ENCODE results near the gene UBE3C.
"Not testable (repeated sequence)": the region's sequence is repeated elsewhere in the genome, so short reads cannot be mapped to it uniquely, and the experiment has no call there.

The UBE3C gene

GRCh38 chr7:157121184-157121715, 17.5 kb upstream of the UBE3C start:
- DNase-seq (ENCODE audit: insufficient read length, low spot score) (no peak), FAIRE-seq (no peak)
- no peak for TF ChIP-seq POLR2A (IDR thresholded peaks at IDR 0.05; ENCODE audit: low read depth, low read length)

- DNase-seq (ENCODE audit: insufficient read length, low spot score) (no peak), FAIRE-seq (no peak)
- TF ChIP-seq POLR2A (IDR thresholded peaks at IDR 0.05; ENCODE audit: low read depth, low read length) = no peak
These were observed 15.8 kb upstream of the UBE3C start for GRCh38 chr7:157122800-157123495.

- TF ChIP-seq POLR2A (IDR thresholded peaks at IDR 0.05; ENCODE audit: low read depth, low read length) = no peak
- no peak for FAIRE-seq
- DNase-seq (ENCODE audit: insufficient read length, low spot score) = no peak
These were observed 14.0 kb upstream of the UBE3C start for GRCh38 chr7:157124690-157125089.

- FAIRE-seq = no peak
- no peak for DNase-seq (ENCODE audit: insufficient read length, low spot score)
- TF ChIP-seq POLR2A (IDR thresholded peaks at IDR 0.05; ENCODE audit: low read depth, low read length) = no peak
These were observed 13.1 kb upstream of the UBE3C start for GRCh38 chr7:157125376-157126223.

GRCh38 chr7:157126921-157127320, 11.8 kb upstream of the UBE3C start:
- TF ChIP-seq POLR2A (IDR thresholded peaks at IDR 0.05; ENCODE audit: low read depth, low read length) = no peak
- DNase-seq (ENCODE audit: insufficient read length, low spot score) (no peak), FAIRE-seq (no peak)

- no peak for TF ChIP-seq POLR2A (IDR thresholded peaks at IDR 0.05; ENCODE audit: low read depth, low read length)
- DNase-seq (ENCODE audit: insufficient read length, low spot score) (no peak), FAIRE-seq (no peak)
These were observed 9.5 kb upstream of the UBE3C start for GRCh38 chr7:157129200-157129599.

GRCh38 chr7:157129907-157130460, 8.7 kb upstream of the UBE3C start:
- no peak for FAIRE-seq
- DNase-seq (ENCODE audit: insufficient read length, low spot score) = no peak
- TF ChIP-seq POLR2A (IDR thresholded peaks at IDR 0.05; ENCODE audit: low read depth, low read length) = no peak

- FAIRE-seq; DNase-seq (ENCODE audit: insufficient read length, low spot score): not testable (repeated sequence)
These were observed 7.9 kb upstream of the UBE3C start for GRCh38 chr7:157130849-157131248.

- FAIRE-seq (no peak), DNase-seq (ENCODE audit: insufficient read length, low spot score) (no peak)
- no peak for TF ChIP-seq POLR2A (IDR thresholded peaks at IDR 0.05; ENCODE audit: low read depth, low read length)
These were observed 5.9 kb upstream of the UBE3C start for GRCh38 chr7:157132796-157133195.

- FAIRE-seq (no peak), DNase-seq (ENCODE audit: insufficient read length, low spot score) (no peak)
- TF ChIP-seq POLR2A (IDR thresholded peaks at IDR 0.05; ENCODE audit: low read depth, low read length) = no peak
These were observed 5.4 kb upstream of the UBE3C start for GRCh38 chr7:157133304-157133703.

GRCh38 chr7:157136372-157136771, 2.4 kb upstream of the UBE3C start:
- TF ChIP-seq POLR2A (IDR thresholded peaks at IDR 0.05; ENCODE audit: low read depth, low read length) = no peak
- FAIRE-seq (no peak), DNase-seq (ENCODE audit: insufficient read length, low spot score) (peak; percentile 61)

GRCh38 chr7:157138101-157138423, 664 bp upstream of the UBE3C start:
- DNase-seq (ENCODE audit: insufficient read length, low spot score) (no peak), FAIRE-seq (no peak)
- no peak for TF ChIP-seq POLR2A (IDR thresholded peaks at IDR 0.05; ENCODE audit: low read depth, low read length)

GRCh38 chr7:157139111-157139809, 534 bp downstream of the UBE3C start:
- FAIRE-seq = no peak
- DNase-seq (ENCODE audit: insufficient read length, low spot score) = no peak
- TF ChIP-seq POLR2A (IDR thresholded peaks at IDR 0.05; ENCODE audit: low read depth, low read length) = no peak
